Hypothalamus (tissue), 51 donors: Measurements from ENCODE around the gene FLT1.

ENCODE experiments used
- DNase-seq, 51 donors: peaks; one replicate each; lab custom pipeline; 2025; lab: John Stamatoyannopoulos, UW

The FLT1 gene

DNA sequence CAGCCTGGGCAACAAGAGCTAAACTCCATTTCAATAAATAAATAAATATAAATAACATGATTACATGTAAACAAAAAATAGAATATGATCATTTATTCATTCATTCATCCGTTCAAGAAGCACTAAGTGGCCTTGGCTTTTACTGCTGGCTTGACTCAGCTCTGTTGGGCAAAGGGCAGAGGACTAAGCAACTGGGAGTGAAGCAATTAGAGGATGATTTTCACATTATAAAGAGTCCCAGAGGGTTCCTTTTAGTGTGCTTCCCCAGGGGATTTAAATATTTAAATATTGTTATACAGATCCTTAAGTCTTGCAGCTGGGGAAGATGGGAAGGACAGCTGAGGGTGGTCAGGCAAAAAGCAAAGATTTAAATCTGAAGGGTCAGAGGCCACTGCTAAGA is 34.9 kb upstream of the FLT1 start:
- DNase-seq: no peak

DNA sequence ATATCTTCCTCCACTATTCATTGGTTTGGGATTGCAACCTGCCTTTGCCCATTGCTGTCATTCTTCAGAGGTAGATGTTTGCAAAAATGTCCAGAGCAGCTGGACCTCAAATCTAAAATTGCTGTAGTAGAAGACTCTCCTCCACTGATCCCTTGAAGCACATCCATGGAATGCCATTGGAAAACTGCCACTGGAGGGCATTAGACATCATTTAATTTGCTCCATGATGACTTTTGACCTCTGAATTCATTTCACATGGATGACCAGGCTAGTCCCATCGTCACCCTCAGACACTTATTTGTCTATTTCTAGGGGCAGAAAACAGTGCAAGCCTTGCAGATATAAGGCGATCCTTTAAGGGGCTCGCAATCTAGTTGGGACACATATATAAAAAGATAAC is 33.9 kb upstream of the FLT1 start:
- no peak for DNase-seq

DNA sequence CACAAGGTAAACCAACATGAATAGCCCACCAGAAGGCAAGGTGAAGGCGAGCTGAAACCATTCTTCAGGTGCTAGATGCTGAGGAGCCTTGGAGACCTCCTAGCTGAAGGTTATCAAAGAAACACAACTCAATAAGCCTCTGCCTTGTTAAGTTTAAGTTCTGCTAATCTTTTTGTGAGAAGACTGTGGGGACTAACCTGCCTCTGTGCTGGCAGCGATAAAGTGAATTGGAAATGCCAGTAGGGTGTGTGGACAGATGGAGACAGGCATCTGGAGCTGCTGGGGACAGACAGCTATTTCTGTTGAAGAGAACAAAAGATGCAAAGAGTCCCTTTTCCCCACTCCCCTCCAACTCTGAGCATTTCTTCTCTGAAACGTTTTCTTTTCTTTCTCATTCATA is 33.5 kb upstream of the FLT1 start:
- no peak for DNase-seq

DNA sequence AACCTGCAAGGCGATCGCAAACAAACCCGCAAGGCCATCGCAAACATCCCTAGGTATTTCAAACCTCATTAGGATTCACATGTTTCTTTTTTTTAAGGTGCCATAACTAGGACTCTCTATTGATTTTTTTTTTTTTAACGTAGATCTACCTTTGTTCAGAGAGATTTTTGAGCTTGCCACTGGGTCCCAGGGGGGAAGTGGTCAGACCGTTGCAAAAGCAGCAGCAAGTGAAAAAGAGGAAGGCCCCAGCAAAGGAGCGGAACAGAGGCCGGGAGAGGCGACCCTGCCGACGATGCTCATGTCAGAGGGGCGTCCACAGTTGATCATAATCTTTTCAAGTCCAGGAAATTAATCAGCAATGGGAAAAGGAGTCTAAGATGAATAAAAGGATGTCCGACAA is 32.7 kb upstream of the FLT1 start:
- DNase-seq: peak in 6 of 51 donors; percentile 2 to 25 (median 10)

DNA sequence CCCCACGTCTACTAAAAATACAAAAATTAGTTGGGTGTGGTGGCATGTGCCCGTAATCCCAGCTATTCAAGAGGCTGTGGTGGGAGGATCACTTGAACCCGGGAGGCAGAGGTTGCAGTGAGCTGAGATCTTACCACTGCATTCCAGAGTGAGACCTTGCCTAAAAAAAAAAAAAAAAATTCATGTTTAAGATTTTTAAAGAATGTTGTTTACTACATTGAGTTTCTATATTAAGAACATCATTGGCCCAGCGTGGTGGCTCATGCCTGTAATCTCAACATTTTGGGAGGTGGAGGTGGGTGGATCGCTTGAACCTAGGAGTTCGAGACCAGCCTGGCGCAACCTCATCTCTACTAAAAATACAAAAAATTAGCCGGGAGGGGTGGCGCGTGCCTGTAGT is 31.9 kb upstream of the FLT1 start:
- no peak for DNase-seq

DNA sequence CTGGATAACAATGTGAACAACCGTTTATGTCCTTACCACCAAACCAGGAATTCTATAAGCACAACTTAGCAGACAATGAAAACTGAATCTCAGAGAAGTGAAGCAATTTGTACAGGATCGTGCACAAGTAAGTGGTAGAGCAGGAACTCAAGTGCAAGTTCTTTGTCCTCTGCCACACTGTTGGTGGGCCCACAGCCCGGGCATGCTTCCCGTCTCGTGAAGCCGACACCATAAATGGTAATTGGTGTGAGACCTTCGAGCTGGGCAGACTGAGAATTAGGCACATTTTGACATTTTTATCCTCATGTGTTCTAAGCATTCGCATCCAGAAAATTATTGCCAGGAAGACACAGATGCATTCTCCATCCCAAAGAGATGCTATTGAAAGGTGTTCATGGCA is 27.9 kb upstream of the FLT1 start:
- DNase-seq: no peak

DNA sequence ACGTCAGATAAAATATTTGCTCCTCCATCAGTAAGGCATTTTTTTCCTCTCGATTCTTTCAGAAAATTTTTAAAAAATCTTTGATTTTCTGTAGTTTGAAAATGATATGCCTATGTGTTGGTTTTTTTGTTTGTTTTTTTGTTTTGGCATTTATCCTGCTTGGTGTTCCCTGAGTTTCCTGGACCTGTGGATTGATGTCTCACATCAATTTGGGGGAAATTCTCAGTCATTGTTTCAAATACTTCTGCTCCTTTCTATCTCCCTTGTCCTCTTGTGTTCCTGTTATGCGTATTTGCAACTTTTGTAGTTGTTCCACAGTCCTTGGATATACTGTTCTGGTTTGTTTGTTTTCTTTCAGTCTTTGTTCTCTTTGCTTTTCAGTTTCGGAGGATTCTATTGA is 18.8 kb upstream of the FLT1 start:
- no peak for DNase-seq

DNA sequence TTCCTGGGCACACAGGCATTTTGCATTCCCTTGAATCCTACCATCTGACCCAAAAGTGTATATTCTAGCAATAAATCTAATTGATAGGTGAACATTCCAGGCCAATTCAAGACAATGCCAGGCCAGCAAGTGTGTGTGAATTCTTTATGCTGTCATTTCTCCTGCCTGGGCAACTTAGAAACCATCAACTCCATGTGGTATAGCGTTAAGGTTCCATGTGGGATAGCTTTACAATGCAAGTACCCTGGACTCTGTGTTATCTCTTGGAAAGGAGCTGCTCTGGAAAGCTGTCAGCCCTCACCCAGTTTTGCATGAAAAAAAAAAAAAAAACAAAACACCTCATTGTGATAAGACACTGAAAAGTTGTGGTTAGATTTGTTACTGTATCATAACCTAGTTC is 15.6 kb upstream of the FLT1 start:
- no peak for DNase-seq

DNA sequence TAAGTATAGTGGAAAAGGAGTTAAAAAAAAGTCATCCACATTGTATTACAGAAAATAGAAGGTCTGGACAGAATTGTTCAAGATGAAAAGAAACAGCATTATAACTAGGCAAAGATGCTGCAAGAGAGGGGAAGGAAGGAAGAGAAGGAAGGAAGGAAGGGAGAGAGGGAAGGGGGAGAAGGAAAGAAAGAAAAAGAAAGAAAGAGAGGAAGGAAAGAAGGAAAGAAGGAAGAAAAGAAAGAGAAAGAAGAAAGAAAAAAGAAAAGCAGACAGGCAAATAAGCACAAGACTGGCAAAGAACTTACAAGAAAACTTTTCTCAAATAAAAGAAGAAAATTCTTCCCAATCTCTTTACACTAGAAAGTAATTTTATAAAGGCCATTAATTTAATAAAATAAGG is 15.1 kb upstream of the FLT1 start:
- no peak for DNase-seq

DNA sequence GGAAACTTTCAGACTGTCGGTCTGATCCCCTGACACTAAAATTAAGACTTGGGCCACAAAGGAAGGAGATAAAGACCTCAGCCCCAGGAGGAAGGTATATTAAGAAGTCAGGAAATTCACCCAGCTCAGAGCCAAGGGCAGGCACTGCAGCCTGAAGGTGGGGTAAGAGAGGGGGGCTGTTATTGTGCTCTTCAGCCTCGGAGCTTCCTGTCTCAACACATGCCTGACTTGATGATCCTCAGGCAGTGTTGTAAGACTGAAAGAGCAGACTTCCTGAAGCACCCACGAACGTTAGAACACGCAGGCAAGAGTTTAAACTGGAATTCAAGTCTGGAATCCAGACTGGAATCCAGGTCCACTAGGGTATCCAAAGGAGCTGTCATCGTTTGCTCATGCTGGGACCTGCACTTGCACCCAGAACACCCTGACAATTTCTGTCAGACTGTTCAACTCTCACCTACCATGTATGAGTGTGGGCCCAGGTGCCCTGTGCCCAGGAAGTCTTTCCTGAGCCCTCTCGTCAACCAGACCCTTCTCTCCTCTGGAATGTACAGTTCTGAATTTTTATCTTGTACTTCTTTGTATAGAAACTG is 10.7 kb upstream of the FLT1 start:
- DNase-seq: no peak

DNA sequence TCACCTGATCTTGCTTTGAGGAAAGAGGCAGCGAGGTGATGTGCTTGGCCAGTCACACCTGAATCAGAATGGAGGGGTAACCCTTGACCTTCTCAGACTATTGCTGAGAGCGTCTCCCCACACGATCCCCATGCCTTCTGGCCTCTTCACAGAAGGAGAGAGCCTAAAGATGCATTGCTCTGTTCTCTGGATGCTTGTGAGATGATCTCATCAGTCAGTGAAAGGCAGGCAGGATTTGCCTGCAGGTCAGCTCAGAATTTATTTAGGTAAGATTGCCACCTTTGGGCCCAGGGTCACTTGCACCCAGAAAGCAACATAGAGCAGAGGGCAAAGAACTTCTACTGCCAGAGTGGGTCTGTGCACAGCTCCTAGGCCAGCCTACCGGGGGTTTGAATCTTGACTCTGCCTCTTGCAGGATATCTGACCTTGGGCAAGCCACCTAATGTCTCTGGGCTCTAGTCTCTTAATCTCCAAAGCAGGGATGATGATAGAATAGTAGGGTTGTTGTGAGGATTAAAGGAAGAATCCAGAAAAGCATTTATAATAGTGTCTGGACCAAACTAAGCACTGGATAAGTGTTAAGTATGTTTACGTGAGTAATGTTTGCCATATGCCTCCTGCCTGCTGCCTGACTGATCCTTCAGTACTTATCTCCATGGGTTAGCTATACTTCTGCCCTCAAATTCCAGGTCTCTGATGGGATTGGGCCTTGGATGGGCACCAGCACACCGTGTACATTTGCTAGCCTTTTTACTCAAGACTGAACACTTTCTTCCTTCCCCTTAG is 8.4 kb upstream of the FLT1 start:
- no peak for DNase-seq

DNA sequence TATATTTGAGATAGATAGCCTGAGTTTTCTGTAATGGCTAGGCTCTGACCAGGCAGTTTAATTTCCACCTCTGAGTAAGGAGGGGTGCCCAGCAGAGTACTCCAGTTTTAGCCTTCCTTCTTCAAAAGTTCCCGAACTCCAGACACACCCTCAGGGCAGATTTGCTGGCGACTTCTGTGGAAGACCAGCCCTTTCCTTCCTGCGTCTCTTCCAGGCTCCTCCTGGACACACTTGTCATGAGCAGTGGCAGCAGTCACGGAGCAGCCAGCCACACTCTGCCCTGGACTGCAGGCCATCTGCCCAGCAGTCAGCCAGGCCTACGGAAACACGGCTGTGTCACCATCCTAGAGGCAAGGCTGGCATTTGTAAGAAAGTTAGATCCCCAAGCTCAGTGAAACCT is 6.6 kb upstream of the FLT1 start:
- no peak for DNase-seq

DNA sequence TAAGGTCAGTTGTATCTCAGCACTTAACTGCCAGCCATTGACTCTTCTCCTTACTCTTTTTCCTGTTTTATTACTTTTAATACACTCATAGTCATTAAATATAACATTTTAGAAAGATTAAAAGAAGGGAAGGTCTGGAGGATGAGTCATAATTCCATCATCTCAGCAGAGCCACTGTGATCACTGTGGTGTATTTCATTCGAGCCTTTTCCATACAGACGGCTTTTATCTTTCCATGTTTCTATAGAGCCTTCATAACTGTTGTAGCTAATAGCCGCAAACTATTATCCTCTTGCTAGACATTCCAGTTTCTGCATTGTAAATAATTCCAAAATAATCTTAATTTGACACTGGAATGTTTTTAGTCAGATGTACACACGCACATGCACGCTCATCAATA is 4.7 kb upstream of the FLT1 start:
- DNase-seq: no peak

DNA sequence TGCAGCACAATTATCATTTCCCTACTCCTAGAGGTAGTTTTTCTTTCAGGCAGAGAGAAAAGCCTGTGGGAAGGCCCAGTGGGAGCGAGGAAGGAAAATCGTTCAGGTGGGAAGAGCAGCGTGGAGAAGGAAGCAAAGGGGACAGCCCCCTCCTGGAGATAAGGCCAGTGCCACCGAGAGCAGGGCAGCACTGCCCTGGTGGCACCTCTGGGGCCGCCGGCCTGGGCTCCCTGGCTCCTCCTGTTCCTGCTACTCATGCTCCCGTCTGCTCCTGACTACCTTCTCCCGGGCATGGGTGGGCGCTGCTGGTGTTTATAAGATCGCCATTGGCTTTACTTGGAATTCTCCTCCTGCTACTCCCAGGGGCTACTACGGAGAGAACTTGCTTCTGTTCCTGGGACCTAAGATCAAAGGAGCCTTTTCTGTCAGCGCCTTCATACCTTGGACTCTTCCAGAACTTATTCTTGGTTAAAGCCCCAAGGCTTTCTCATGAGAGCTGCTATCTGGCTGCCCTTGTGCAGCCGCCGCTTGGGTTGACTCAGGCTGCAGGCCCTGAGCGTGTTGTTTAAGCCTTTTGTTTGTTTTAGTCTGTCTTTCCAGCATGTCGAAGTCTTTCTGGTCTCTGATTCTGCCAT is 3.7 kb upstream of the FLT1 start:
- DNase-seq: no peak

DNA sequence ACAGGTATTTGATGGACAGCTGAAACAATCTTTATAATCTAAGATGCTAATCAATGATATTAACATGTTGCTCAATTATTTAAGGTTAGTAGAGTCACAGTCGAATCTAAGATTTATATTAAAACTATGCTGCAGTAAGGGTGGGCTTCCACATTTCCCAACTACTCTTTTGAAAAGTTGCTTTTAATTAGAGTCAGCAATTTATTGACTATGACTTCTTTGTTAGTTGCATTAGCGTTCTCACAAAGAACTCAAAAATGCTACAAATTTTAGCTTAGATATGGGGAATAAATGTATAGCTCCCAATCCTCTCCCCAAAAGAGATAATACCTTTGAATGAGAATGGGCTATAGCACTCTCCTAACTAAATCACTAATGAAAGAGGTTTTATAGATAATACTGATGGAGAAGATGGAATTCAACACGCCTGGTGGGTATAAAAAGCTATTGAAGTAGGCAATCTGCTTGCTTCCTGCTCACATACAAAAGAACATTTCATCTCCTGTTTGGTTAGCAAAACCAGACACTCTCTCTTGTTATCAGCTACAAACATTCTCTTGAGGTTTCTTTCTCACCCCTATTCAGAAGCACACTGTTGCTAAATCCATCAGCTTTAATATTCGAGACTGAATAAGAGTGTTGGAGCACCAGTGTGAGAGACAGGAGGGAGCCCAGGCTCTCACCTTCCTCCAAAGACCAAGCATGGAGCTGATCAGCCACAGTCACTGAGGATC is 2.4 kb upstream of the FLT1 start:
- no peak for DNase-seq

DNA sequence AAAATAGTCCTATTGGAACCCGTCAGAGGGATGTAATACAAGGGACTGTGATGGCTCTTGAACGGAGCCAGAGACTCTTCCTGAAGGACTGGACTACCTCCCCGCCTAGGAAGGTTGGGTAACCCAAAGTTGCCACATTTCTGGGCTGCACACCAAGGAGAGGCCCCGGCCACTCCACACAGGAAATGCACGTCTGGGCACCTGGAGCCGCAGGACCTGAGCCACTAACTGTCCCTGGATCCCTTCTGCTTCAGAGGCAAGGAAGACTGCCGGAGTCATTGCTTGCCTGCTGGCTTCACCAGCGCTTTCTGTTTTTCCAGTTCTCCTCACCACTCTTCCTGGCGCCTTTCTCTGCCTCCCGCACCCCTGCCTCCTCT is 1.2 kb upstream of the FLT1 start:
- no peak for DNase-seq

DNA sequence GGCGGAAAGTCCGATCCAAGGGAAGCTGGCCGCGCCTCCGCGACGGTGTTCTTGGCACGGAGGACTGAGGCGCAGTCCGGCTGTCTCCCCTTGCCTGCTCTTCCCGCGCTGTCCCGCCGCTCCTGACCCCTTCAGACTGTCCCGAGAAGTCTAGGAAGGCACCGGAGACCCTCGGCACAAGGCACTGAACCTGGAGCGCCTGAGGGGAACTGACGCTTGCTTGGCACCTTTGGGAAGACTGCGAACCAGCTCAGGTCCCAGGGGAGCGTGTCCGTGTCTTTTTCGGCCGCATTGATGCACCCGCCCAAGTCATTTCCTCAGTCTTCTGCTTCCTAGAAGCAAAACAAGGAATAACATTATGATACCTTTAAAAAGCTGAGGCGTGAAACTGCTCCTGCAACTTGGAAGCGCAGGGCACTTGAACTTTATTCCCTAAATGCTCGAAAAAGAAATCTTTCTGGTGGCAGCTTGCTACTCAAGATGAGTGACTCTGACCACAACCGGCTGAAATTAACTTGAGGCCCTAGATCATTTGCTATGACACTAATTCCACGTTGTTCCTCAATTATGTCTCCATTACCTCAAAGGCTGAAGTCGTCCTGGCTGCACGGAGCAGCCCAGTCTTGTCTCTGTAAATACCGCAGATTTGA is 735 bp upstream of the FLT1 start:
- DNase-seq: no peak

DNA sequence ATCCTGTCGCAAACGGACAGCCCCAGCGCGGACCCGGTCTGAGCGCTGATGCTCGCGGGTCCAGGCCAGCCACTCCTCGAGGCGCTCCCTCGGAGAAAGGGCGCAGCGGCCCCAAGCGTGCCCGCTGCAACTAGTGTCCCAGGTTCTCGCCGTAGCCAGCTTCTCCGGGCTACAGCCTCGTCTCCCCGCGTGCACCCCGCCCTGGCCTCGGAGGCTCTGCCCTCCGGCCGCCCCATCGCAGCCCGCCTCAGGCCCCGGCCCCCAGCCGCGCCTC is 487 bp downstream of the FLT1 start:
- no peak for DNase-seq

DNA sequence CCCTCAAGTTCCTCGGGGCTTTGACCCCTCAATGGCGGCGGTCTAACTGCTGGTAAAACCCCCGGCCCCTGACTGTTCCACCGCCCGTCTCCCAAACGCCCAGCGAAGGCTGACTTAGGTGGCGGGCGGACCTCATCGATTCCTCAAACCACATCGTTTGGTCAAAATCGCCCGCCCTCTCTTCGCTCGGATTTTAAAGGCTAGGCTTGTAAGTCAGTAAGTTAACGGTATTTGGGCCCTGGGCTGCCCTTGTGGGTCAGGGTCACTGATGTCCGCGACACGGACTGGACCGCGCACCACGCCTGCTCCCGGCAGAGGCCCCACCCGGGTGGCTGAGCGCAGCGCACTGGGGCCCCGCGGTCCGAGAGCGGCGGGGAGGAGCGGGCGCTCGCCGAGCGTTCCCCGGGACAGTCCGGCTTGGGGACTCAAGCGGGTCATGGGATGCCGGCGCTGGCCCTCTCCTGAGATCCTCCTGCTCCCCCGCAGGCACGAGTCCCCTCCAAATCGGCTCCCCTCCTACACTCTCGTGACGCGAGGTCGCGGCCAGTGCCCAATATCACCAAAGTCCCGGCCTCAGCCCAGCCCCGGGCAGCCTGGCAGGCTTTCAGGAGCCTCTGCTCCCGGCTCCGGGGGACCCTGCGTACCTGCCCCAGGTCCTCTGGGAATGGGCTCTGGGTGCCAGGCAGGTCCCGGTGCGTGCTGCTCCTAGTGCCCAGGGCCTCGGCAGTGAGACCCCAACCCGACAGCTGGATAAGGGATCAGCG is 1.0 kb downstream of the FLT1 start:
- no peak for DNase-seq

DNA sequence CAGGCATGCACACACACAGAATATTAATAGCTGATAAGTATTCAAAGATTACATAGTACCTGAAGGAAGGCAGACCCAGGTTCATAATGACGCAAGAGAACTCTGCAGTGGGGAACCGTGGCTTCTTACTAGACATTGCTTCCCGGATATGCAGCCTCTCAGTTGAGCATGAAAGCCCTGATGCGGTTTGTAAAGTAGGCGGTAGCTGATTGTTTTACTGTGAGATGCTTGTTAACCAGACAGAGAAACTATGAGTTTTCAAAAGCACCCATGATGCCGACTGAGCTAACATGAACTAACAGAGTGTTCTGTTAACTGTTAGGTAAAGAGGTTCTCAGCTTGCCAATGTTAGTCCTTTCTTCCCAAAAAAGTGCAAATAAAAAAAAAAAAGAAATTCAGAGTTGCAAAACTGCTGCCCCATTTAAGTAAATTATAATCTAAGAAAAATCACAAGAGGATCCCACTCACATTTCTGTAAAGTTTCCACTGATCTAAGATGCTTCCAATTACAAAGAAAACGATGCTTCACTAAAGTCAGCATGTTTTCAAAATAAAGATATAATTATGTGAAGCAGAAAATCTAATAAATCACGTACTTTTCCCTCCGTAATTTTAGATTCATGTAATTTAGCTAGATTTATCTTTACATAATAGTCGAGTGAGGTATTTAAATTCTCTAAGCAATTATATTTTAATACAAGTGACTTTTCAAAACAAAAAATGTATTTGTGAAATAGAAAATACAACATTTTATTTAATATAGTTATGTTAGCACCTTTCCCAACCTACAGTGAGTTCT is 2.2 kb downstream of the FLT1 start:
- DNase-seq: no peak
